GM12878 (cell line): ENCODE measurements around the gene PLXNA2. TPM values are rescaled to one million over a fixed set of nuclear protein-coding genes. Genes with fewer than 3 reads are reported as not detected.

Experiments used
- ATAC-seq: fragments of 200-7000 bp; cut with Tn5 transposase; 3 replicates; pipeline ENCODE4 v1.9.1; 2020; ENCODE audit warnings: mild to moderate bottlenecking, moderate library complexity
- BruUV-seq: library from RNA; stranded (reverse); fragments of 400-500 nt; replicated peaks from 2 replicates; lab custom pipeline; 2021; lab: Mats Ljungman, UMichigan
- CTCF ChIA-PET: fragments of 300-600 bp; sonication (Branson Sonifier 250); formaldehyde crosslinking; extraction: SDS; loops from one replicate; lab custom pipeline; 2021; ENCODE audit warnings: inconsistent platforms; lab: Yijun Ruan, JAX
- POLR2A ChIA-PET: fragments of 350-600 bp; formaldehyde crosslinking; extraction: SDS; loops from one replicate; lab custom pipeline; 2021; ENCODE audit warnings: inconsistent platforms; lab: Charles Lee
- RAD21 ChIA-PET: fragments of 300-600 bp; sonication (Branson Sonifier 250); formaldehyde crosslinking; loops from one replicate; lab custom pipeline; 2023; ENCODE audit warnings: antibody characterized with exemption; ENCODE audit not compliant: unreplicated experiment; lab: Charles Lee
- SMC1A ChIA-PET: fragments of 300-600 bp; sonication (Branson Sonifier 250); formaldehyde crosslinking; loops from one replicate; lab custom pipeline; 2023; ENCODE audit not compliant: unreplicated experiment, uncharacterized antibody; lab: Charles Lee
- DNase-seq: peaks from one replicate; pipeline ENCODE4 v3.0.0-alpha.2; 2011; ENCODE audit warnings: low read depth, low spot score
- FAIRE-seq: peaks from 3 replicates; lab custom pipeline; 2011; peaks lifted over from hg19 to GRCh38; lab: Jason Lieb, UNC
- H2AFZ ChIP-seq: 2 replicates; pipeline ENCODE4 v1.6.0; 2011; ENCODE audit warnings: low read depth, low read length, control low read depth; ENCODE audit not compliant: control insufficient read depth
- H3K27ac ChIP-seq: 2 replicates; pipeline ENCODE4 v1.5.1; 2011; ENCODE audit warnings: control low read depth; ENCODE audit not compliant: control insufficient read depth, insufficient read depth
- H3K27me3 ChIP-seq, 2 experiments: replicated peaks in 1 of 2; 2 replicates each; pipeline versions ENCODE4 v1.6.0 to v1.6.1; 2011; ENCODE audit warnings: low read length in 1 of 2; ENCODE audit not compliant: control insufficient read depth in 2 of 2, insufficient read depth in 2 of 2
- H3K36me3 ChIP-seq, 2 experiments: 2 replicates each; pipeline ENCODE4 v1.5.1; 2011; ENCODE audit warnings: low read length in 1 of 2; ENCODE audit not compliant: control insufficient read depth in 2 of 2, insufficient read depth in 2 of 2
- H3K4me1 ChIP-seq: 2 replicates; pipeline ENCODE4 v1.6.1; 2011; ENCODE audit warnings: mild to moderate bottlenecking, low read length, moderate library complexity, mixed read lengths; ENCODE audit not compliant: control insufficient read depth, insufficient read depth
- H3K4me2 ChIP-seq: 2 replicates; pipeline ENCODE4 v1.6.0; 2011; ENCODE audit warnings: control low read depth; ENCODE audit not compliant: control insufficient read depth, insufficient read depth
- H3K4me3 ChIP-seq: fragments of 200-600 bp; sonication (generic); 2 replicates; pipeline ENCODE4 v1.5.1; 2016
- H3K79me2 ChIP-seq: 2 replicates; pipeline ENCODE4 v1.6.0; 2011; ENCODE audit warnings: low read length; ENCODE audit not compliant: control insufficient read depth, insufficient read depth
- H3K9ac ChIP-seq: 2 replicates; pipeline ENCODE4 v1.8.0; 2011; ENCODE audit warnings: low read length, control low read depth, mixed read lengths; ENCODE audit not compliant: control insufficient read depth, insufficient read depth
- H3K9me3 ChIP-seq: replicated peaks from 3 replicates; pipeline ENCODE4 v1.5.1; 2011; ENCODE audit warnings: mild to moderate bottlenecking, low read length; ENCODE audit not compliant: control insufficient read depth, insufficient read depth
- H4K20me1 ChIP-seq: 2 replicates; pipeline ENCODE4 v1.6.0; 2011; ENCODE audit not compliant: control insufficient read depth, insufficient read depth
- ASH2L ChIP-seq: fragments of 300-600, 200-600 bp; sonication (generic); IDR thresholded peaks from 2 replicates; pipeline ENCODE4 v1.6.1; 2017; ENCODE audit warnings: low read depth, mild to moderate bottlenecking, borderline replicate concordance
- BACH1 ChIP-seq: fragments of 450-650 bp; IDR thresholded peaks from 2 replicates; pipeline ENCODE4 v1.6.1; 2017; ENCODE audit warnings: mild to moderate bottlenecking, borderline replicate concordance
- CBX3 ChIP-seq: fragments of 200-600 bp; sonication (generic); IDR thresholded peaks from 2 replicates; pipeline ENCODE4 v1.6.1; 2016; ENCODE audit warnings: low read depth, borderline replicate concordance
- EP300 ChIP-seq, 2 experiments: fragments of 150-350 bp in 1 of 2; IDR thresholded peaks; 2 replicates each; pipeline ENCODE4 v1.6.1; 2011 to 2012; ENCODE audit warnings: low read depth in 2 of 2, low read length in 2 of 2, borderline replicate concordance in 1 of 2, improper control_type of control experiment in 1 of 2, inconsistent platforms in 1 of 2; ENCODE audit not compliant: control insufficient read depth in 1 of 2
- PAX8 ChIP-seq: fragments of 450-650 bp; IDR thresholded peaks from 2 replicates; pipeline ENCODE4 v1.6.1; 2017; ENCODE audit warnings: mild to moderate bottlenecking, moderate library complexity
- POU2F2 ChIP-seq: IDR thresholded peaks from 3 replicates; pipeline ENCODE4 v1.6.1; 2011; ENCODE audit warnings: low read depth, mild to moderate bottlenecking, low read length, borderline replicate concordance
- ZBED1 ChIP-seq: IDR thresholded peaks from 2 replicates; pipeline ENCODE4 v1.6.1; 2016; ENCODE audit warnings: borderline replicate concordance
- ZNF687 ChIP-seq: fragments of 450-650 bp; IDR thresholded peaks from 2 replicates; pipeline ENCODE4 v1.6.1; 2017; ENCODE audit warnings: mild to moderate bottlenecking, moderate library complexity
- WGBS: methylation state at CpG from one replicate; pipeline ENCODE4 v1.1.6; 2016; ENCODE audit warnings: low lambda C conversion rate; ENCODE audit not compliant: insufficient replicate concordance, insufficient coverage; ENCODE audit errors: missing lambda C conversion rate; 5-methylcytosine and 5-hydroxymethylcytosine counted together
- in situ Hi-C: fragments of 300-500 bp; cut with MboI; formaldehyde crosslinking; loops from 9 replicates; pipeline ENCODE4 v1.14.3; 2018; ENCODE audit warnings: mixed read lengths
- intact Hi-C: fragments of 100-400 bp; cut with micrococcal nuclease; formaldehyde crosslinking; loops from one replicate; pipeline ENCODE4 v1.14.2; 2022; ENCODE audit not compliant: unreplicated experiment
- polyA plus RNA-seq, 11 experiments: library from polyadenylated mRNA; depleted of rRNA in 4 of 11; unstranded in 6 of 11; stranded (reverse) in 5 of 11; fragments of >200 nt; fragmentation: Nextera tagmentation in 4 of 11; fragmentation: Illumina TruSeq in 1 of 11; extraction: Ambion mirVana in 4 of 11; extraction: Trizol in 1 of 11; gene quantifications; 1 replicate in 1 of 11; 2 replicates in 10 of 11; pipeline versions ENCODE4 v1.2.1 to v1.2.3, GENCODE V29; 2011 to 2016; ENCODE audit warnings: inconsistent platforms in 2 of 11, missing spikeins in 2 of 11, low read depth in 1 of 11
- total RNA-seq, 4 experiments: library from RNA; depleted of rRNA in 3 of 4; stranded (reverse); fragments of >200 nt in 3 of 4; fragmentation: Illumina TruSeq in 1 of 4; extraction: Trizol in 1 of 4; gene quantifications; 2 replicates each; pipeline versions ENCODE4 v1.2.1 to v1.2.3, GENCODE V29; 2013 to 2021
- TF ChIP-seq, protein P1 (sequence below): IDR thresholded peaks from 2 replicates; pipeline ENCODE4 v1.6.1; 2011; ENCODE audit warnings: borderline replicate concordance, low read depth, mild to moderate bottlenecking, moderate library complexity, low read length; ENCODE audit not compliant: insufficient read depth, poor library complexity, severe bottlenecking

The PLXNA2 gene
- total and polyA plus RNA-seq, 10 of the 15 experiments (the other 5 are each of a cell fraction or from before 2014, with no cell fraction given) = under 0.01 to 0.08 (median 0.07) TPM; not detected in 4

DNA sequence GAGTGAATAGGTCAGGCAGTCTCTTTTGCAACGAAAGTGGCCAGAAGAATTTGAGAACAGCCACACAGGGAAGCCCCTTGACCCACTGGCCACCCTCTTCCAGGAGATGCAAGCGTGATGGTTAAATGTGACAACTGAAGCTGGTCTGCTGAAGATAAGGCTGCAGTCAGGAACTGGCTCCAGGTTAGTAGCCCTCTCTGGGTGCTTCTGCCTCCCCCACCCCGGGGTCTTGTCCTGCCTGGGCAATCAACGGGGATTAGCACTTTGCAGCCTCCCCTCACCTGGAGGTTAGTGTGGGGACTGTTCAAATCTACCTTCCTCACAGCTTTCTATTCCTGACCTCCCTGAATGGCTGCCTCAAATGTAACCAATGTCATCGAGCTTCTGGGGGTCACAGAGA is 125.9 kb downstream of the PLXNA2 start:
- intact Hi-C loops = no loop called here

More for the DNA sequence above, 125.9 kb downstream of the PLXNA2 start:
- no peak for DNase-seq
- SMC1A ChIA-PET = no interaction called here
- no peak for ATAC-seq
- Histone ChIP-seq H3K4me1 (no peaks in the 10 kb centered on the region), H3K4me3 (no peak overlapping the region), H3K27ac (no peak overlapping the region), H4K20me1 (no peaks in the 10 kb centered on the region), H3K4me2 (no peak overlapping the region), H2AFZ (no peak overlapping the region), H3K9me3 (no peaks in the 10 kb centered on the region; the same call in 2 of the 3 replicates), H3K36me3 (no peaks in the 10 kb centered on the region), H3K9ac (no peak overlapping the region), H3K79me2 (no peaks in the 10 kb centered on the region), H3K27me3 (peaks cover 0 to 7% of the 10 kb centered on the region in 2 experiments; a peak in 1 of 4 replicates)
- BruUV-seq = no TSS peak
- CTCF ChIA-PET = no interaction called here
- in situ Hi-C loops = no loop called here
- no peak for FAIRE-seq
- TF ChIP-seq EP300 (IDR thresholded peaks at IDR 0.05; ENCODE audit: borderline replicate concordance in 1 of 2, control insufficient read depth in 1 of 2, low read depth in 2 of 2, low read length in 2 of 2) (no peak), ZNF687 (no peak), CBX3 (no peak), ASH2L (no peak), PAX8 (no peak), POU2F2 (no peak), BACH1 (no peak), ZBED1 (no peak)
- TF ChIP-seq, protein P1, sequence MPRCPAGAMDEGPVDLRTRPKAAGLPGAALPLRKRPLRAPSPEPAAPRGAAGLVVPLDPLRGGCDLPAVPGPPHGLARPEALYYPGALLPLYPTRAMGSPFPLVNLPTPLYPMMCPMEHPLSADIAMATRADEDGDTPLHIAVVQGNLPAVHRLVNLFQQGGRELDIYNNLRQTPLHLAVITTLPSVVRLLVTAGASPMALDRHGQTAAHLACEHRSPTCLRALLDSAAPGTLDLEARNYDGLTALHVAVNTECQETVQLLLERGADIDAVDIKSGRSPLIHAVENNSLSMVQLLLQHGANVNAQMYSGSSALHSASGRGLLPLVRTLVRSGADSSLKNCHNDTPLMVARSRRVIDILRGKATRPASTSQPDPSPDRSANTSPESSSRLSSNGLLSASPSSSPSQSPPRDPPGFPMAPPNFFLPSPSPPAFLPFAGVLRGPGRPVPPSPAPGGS = no peak
- RAD21 ChIA-PET = no interaction called here
- POLR2A ChIA-PET = no interaction called here
- 0% methylated on average over 5 of the region's 5 CpGs for whole genome bisulfite sequencing
